ENCODE data around the gene RHCE.
"Not testable (repeated sequence)": the region's sequence is repeated elsewhere in the genome, so short reads cannot be mapped to it uniquely, and the experiment has no call there.

The RHCE gene

GRCh38 chr1:25450891-25451290, 30.3 kb upstream of the RHCE start:
- Histone ChIP-seq H3K9ac (ENCODE audit: low read length) (no peak overlapping the region), H3K27me3 (ENCODE audit: control insufficient read depth in 1 of 2, insufficient read depth in 2 of 2, low read length in 2 of 2) (no peaks in the 10 kb centered on the region), H3K4me3 (ENCODE audit: low read depth in 1 of 2, low read length in 2 of 2) (no peak overlapping the region), H3K4me1 (ENCODE audit: insufficient read depth, low read length) (no peaks in the 10 kb centered on the region), H3K9me3 (ENCODE audit: low read length) (no peaks in the 10 kb centered on the region), H3K36me3 (ENCODE audit: insufficient read depth, low read length) (peaks cover 8% of the 10 kb centered on the region), H3K27ac (ENCODE audit: low read depth, low read length) (no peak overlapping the region)

GRCh38 chr1:25447547-25447946, 26.9 kb upstream of the RHCE start:
- no peaks in the 10 kb centered on the region for H3K27me3 ChIP-seq (ENCODE audit: control insufficient read depth in 1 of 2, insufficient read depth in 2 of 2, low read length in 2 of 2)
- H3K9me3 ChIP-seq (ENCODE audit: low read length) = no peaks in the 10 kb centered on the region
- no peak overlapping the region for H3K27ac ChIP-seq (ENCODE audit: low read depth, low read length)
- no peak overlapping the region for H3K9ac ChIP-seq (ENCODE audit: low read length)
- H3K4me3 ChIP-seq (ENCODE audit: low read depth in 1 of 2, low read length in 2 of 2) = no peak overlapping the region
- no peaks in the 10 kb centered on the region for H3K4me1 ChIP-seq (ENCODE audit: insufficient read depth, low read length)
- H3K36me3 ChIP-seq (ENCODE audit: insufficient read depth, low read length) = peaks cover 8% of the 10 kb centered on the region

GRCh38 chr1:25445993-25446538, 25.4 kb upstream of the RHCE start:
- H3K4me3 ChIP-seq (ENCODE audit: low read depth in 1 of 2, low read length in 2 of 2) = no peak overlapping the region
- H3K9ac ChIP-seq (ENCODE audit: low read length) = no peak overlapping the region
- no peaks in the 10 kb centered on the region for H3K4me1 ChIP-seq (ENCODE audit: insufficient read depth, low read length)
- peaks cover 8% of the 10 kb centered on the region for H3K36me3 ChIP-seq (ENCODE audit: insufficient read depth, low read length)
- H3K27me3 ChIP-seq (ENCODE audit: control insufficient read depth in 1 of 2, insufficient read depth in 2 of 2, low read length in 2 of 2) = no peaks in the 10 kb centered on the region
- no peaks in the 10 kb centered on the region for H3K9me3 ChIP-seq (ENCODE audit: low read length)
- no peak overlapping the region for H3K27ac ChIP-seq (ENCODE audit: low read depth, low read length)

- H3K4me1 ChIP-seq (ENCODE audit: insufficient read depth, low read length); H3K27ac ChIP-seq (ENCODE audit: low read depth, low read length); H3K9me3 ChIP-seq (ENCODE audit: low read length); H3K36me3 ChIP-seq (ENCODE audit: insufficient read depth, low read length); H3K4me3 ChIP-seq (ENCODE audit: low read depth in 1 of 2, low read length in 2 of 2); H3K27me3 ChIP-seq (ENCODE audit: control insufficient read depth in 1 of 2, insufficient read depth in 2 of 2, low read length in 2 of 2); H3K9ac ChIP-seq (ENCODE audit: low read length): not testable (repeated sequence)
Measured at GRCh38 chr1:25444604-25445003, 24.0 kb upstream of the RHCE start.

GRCh38 chr1:25443030-25443699, 22.5 kb upstream of the RHCE start:
- Histone ChIP-seq H3K4me3 (ENCODE audit: low read depth in 1 of 2, low read length in 2 of 2) (no peak overlapping the region), H3K4me1 (ENCODE audit: insufficient read depth, low read length) (no peaks in the 10 kb centered on the region), H3K27ac (ENCODE audit: low read depth, low read length) (no peak overlapping the region), H3K36me3 (ENCODE audit: insufficient read depth, low read length) (peaks cover 8% of the 10 kb centered on the region), H3K9me3 (ENCODE audit: low read length) (no peaks in the 10 kb centered on the region), H3K9ac (ENCODE audit: low read length) (no peak overlapping the region), H3K27me3 (ENCODE audit: control insufficient read depth in 1 of 2, insufficient read depth in 2 of 2, low read length in 2 of 2) (no peaks in the 10 kb centered on the region)

- Histone ChIP-seq H3K4me1 (ENCODE audit: insufficient read depth, low read length) (no peaks in the 10 kb centered on the region), H3K9me3 (ENCODE audit: low read length) (no peaks in the 10 kb centered on the region), H3K9ac (ENCODE audit: low read length) (no peak overlapping the region), H3K4me3 (ENCODE audit: low read depth in 1 of 2, low read length in 2 of 2) (no peak overlapping the region), H3K27ac (ENCODE audit: low read depth, low read length) (no peak overlapping the region), H3K27me3 (ENCODE audit: control insufficient read depth in 1 of 2, insufficient read depth in 2 of 2, low read length in 2 of 2) (no peaks in the 10 kb centered on the region), H3K36me3 (ENCODE audit: insufficient read depth, low read length) (peaks cover 7% of the 10 kb centered on the region)
Measured at GRCh38 chr1:25442178-25442577, 21.6 kb upstream of the RHCE start.

GRCh38 chr1:25439287-25439686, 18.7 kb upstream of the RHCE start:
- Histone ChIP-seq H3K9ac (ENCODE audit: low read length) (no peak overlapping the region), H3K36me3 (ENCODE audit: insufficient read depth, low read length) (no peaks in the 10 kb centered on the region), H3K4me3 (ENCODE audit: low read depth in 1 of 2, low read length in 2 of 2) (no peak overlapping the region), H3K9me3 (ENCODE audit: low read length) (no peaks in the 10 kb centered on the region), H3K27me3 (ENCODE audit: control insufficient read depth in 1 of 2, insufficient read depth in 2 of 2, low read length in 2 of 2) (no peaks in the 10 kb centered on the region), H3K27ac (ENCODE audit: low read depth, low read length) (no peak overlapping the region), H3K4me1 (ENCODE audit: insufficient read depth, low read length) (peaks cover 25% of the 10 kb centered on the region)

GRCh38 chr1:25437672-25438071, 17.0 kb upstream of the RHCE start:
- Histone ChIP-seq H3K4me3 (ENCODE audit: low read depth in 1 of 2, low read length in 2 of 2) (no peak overlapping the region), H3K27ac (ENCODE audit: low read depth, low read length) (no peak overlapping the region), H3K4me1 (ENCODE audit: insufficient read depth, low read length) (peaks cover 38% of the 10 kb centered on the region), H3K27me3 (ENCODE audit: control insufficient read depth in 1 of 2, insufficient read depth in 2 of 2, low read length in 2 of 2) (no peaks in the 10 kb centered on the region), H3K9ac (ENCODE audit: low read length) (no peak overlapping the region), H3K9me3 (ENCODE audit: low read length) (no peaks in the 10 kb centered on the region), H3K36me3 (ENCODE audit: insufficient read depth, low read length) (no peaks in the 10 kb centered on the region)

GRCh38 chr1:25435397-25436108, 14.9 kb upstream of the RHCE start:
- peaks cover 48% of the 10 kb centered on the region for H3K4me1 ChIP-seq (ENCODE audit: insufficient read depth, low read length)
- H3K4me3 ChIP-seq (ENCODE audit: low read depth in 1 of 2, low read length in 2 of 2) = no peak overlapping the region
- H3K9ac ChIP-seq (ENCODE audit: low read length) = no peak overlapping the region
- H3K36me3 ChIP-seq (ENCODE audit: insufficient read depth, low read length) = no peaks in the 10 kb centered on the region
- H3K27me3 ChIP-seq (ENCODE audit: control insufficient read depth in 1 of 2, insufficient read depth in 2 of 2, low read length in 2 of 2) = no peaks in the 10 kb centered on the region
- H3K27ac ChIP-seq (ENCODE audit: low read depth, low read length) = peak overlapping the region; percentile 12
- H3K9me3 ChIP-seq (ENCODE audit: low read length) = no peaks in the 10 kb centered on the region

GRCh38 chr1:25433389-25434186, 13.0 kb upstream of the RHCE start:
- H3K4me1 ChIP-seq (ENCODE audit: insufficient read depth, low read length) = peaks cover 53% of the 10 kb centered on the region
- no peak overlapping the region for H3K9ac ChIP-seq (ENCODE audit: low read length)
- no peaks in the 10 kb centered on the region for H3K9me3 ChIP-seq (ENCODE audit: low read length)
- no peak overlapping the region for H3K4me3 ChIP-seq (ENCODE audit: low read depth in 1 of 2, low read length in 2 of 2)
- no peaks in the 10 kb centered on the region for H3K27me3 ChIP-seq (ENCODE audit: control insufficient read depth in 1 of 2, insufficient read depth in 2 of 2, low read length in 2 of 2)
- H3K27ac ChIP-seq (ENCODE audit: low read depth, low read length) = no peak overlapping the region
- no peaks in the 10 kb centered on the region for H3K36me3 ChIP-seq (ENCODE audit: insufficient read depth, low read length)

GRCh38 chr1:25432749-25433388, 12.2 kb upstream of the RHCE start:
- H3K4me3 ChIP-seq (ENCODE audit: low read depth in 1 of 2, low read length in 2 of 2) = no peak overlapping the region
- H3K4me1 ChIP-seq (ENCODE audit: insufficient read depth, low read length) = peaks cover 53% of the 10 kb centered on the region

More at GRCh38 chr1:25432749-25433388, 12.2 kb upstream of the RHCE start:
- Histone ChIP-seq H3K9ac (ENCODE audit: low read length) (no peak overlapping the region), H3K27me3 (ENCODE audit: control insufficient read depth in 1 of 2, insufficient read depth in 2 of 2, low read length in 2 of 2) (no peaks in the 10 kb centered on the region), H3K27ac (ENCODE audit: low read depth, low read length) (no peak overlapping the region), H3K9me3 (ENCODE audit: low read length) (no peaks in the 10 kb centered on the region), H3K36me3 (ENCODE audit: insufficient read depth, low read length) (no peaks in the 10 kb centered on the region)

Data from muscle layer of colon (tissue), 2 donors.